Activated T-helper 9 cell treated with anti-CD3 and anti-CD28 coated beads, Interleukin-2, amount 50 U/mL, for 16 hours (primary cell): ENCODE results near the gene RHAG.
"Not testable (repeated sequence)": the region's sequence is repeated elsewhere in the genome, so short reads cannot be mapped to it uniquely, and the experiment has no call there.

Experiments
- DNase-seq: peaks from one replicate; pipeline ENCODE4 v3.0.0-alpha.2; 2020; ENCODE audit warnings: low read depth

RHAG gene

DNA sequence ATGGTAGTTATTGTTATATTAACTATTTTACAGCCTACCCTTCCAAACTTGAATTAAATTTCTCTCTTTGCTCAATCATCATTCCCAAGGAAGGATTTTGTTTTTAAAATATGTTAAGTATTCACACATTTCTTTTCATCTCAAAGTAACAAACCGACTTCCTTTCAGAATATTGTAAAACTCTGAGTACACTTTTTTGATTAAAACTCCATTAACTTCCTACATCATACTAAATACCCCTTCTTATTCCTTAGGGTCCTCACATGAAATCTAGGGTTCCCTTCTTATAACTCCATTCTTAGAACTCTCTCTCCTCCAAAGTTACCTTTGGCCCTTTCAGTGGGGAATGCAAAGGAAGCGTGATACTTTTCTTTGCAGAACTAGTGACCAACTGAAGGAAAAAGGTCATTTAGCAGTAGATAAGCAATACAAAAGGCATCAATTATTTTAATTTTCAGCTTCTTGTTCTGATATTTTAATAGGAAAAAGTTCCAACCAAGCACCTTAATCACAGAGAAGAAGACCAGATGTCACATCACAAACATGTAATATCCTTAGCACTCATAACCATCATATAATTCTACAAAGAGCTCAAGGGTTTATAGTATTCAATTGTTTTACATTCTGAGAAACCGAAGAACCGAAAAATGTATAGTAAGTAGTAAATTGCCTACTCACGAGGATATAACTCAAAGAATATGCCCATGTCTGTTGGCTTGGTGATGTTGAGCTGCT is 494 bp downstream of the RHAG start:
- DNase-seq = no peak

DNA sequence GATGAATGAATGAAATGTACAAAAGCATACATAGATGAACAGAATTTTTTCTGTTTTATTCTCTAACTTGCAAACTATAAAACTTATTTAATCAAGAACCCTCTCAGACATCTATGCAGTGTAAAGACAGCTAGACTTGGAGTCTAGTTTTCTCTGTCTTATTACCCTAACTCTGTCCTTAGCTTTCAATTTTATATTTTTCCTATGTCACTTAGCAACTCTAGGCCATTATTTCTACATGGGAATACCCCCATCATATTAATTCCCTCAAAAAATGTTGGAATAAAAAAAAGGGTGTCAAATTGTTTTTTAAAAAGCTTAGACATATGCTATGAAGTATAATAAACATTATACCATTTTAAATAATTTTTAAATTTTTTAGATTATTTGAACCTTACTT is 1.2 kb downstream of the RHAG start:
- DNase-seq = no peak

DNA sequence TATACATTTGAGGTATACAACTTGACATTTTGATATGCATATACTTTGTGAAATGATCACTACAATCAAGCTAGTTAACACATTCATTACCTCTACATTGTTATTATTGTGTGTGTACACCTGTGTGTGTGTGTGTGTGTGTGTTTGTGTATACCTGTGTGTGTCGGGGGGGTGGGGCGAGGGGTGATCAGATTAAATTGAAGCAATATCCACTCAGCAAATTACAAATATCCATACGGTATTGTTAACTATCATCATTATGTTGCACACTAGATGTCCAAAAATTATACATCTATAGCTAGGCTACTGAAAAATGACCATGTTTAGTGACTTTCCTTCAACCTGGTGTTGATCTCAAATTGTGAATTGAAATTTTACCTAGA is 1.8 kb downstream of the RHAG start:
- DNase-seq = no peak

DNA sequence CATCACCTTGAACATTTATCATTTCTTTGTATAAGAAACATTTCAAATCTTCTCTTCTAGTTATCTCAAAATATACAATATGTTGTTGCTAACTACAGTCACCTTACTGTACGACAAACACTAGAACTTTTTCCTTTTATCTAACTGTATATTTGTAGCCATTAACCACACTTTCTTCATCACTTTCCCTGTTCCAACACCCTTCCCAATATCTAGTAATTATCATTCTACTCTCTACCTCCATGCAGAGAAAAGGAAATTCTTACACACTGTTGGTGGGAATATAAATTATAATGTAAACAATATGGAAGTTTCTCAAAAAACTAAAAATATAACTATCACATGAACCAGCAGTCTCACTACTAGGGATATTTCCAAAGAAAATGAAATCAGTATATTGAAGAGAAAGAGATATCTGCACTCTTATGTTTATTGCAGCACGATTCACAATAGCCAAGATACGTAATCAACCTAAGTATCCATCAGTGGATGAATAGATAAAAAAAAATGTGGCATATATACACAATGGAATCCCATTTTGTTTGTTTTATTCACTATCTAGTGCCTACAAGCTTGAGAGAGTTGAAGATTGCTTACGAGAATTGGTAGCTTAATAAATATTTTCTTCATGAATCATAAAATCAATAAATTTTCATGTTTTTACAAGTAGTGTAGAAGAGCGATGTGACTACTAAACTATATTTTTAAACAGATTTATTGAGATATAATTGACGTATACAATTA is 2.4 kb downstream of the RHAG start:
- DNase-seq = no peak

DNA sequence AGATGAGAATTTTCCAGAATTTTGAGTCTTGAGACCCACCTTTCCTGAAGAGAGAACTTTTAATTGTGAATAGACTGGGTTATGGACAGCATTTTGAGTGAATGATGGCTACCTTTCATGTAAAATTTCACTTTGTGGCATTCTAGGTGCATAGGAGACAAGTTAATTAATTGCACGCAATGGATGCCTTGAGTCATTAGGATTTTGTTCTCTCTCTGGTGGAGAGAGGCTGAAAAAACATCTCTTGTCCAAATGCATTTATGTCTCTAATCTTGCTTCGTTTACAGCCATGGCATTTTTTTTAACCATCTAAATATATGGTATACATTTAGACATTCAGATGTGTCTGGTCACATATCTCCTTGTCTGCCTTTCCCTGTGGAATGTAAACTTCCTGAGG is 3.1 kb downstream of the RHAG start:
- DNase-seq = no peak

DNA sequence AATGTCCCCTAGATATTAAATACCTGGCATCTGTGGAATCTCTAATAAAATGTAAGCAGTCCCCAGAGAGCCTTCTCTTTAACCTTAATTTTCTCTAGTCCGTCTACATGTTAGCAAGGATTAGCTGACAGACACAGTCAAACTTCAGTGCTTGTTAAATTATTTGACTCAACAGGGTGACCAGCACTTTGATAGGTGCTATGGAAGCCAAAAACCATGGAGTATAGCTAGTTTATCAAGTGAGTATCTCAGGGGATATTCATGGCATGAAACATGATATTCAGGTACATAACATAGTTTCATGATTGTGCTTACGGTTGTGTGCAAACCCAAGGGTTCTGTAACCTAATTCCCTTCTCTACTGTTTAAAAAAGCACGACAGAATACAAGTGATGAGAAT is 3.9 kb downstream of the RHAG start:
- no peak for DNase-seq

DNA sequence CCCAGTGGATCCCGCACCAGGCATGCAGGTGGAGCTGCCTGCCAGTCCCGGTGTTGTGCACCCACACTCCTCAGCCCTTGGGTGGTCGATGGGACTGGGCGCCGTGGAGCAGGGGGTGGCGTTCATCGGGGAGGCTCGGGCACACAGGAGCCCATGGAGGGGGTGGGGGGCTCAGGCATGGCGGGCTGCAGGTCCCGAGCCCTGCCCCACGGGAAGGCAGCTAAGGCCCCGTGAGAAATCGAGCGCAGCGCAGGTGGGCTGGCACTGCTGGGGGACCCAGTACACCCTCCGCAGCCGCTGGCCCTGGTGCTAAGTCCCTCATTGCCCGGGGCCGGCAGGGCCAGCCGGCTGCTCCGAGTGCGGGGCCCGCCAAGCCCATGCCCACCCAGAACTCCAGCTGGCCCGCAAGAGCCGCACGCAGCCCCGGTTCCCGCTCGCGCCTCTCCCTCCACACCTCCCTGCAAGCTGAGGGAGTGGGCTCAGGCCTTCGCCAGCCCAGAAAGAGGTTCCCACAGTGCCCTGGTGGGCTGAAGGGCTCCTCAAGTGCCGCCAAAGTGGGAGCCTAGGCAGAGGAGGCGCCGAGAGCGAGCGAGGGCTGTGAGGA is 7.1 kb downstream of the RHAG start:
- DNase-seq = not testable (repeated sequence)

DNA sequence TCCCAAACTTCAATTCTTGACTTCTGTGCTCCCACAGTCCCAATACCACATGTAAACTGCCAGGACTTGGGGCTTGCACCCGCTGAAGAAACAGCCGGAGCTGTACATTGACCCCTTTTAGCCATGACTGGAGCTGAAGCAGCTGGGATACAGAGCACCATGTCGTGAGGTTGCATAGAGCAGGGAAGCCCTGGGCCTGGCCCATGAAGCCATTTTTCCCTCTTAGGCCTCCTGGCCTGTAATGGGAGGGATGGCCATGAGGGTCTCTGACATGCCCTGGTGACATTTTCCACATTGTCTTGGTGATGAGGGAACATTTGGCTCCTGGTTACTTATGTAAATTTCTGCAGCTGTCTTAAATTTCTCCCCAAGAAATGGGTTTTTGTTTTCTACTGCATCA is 9.8 kb downstream of the RHAG start:
- no peak for DNase-seq

DNA sequence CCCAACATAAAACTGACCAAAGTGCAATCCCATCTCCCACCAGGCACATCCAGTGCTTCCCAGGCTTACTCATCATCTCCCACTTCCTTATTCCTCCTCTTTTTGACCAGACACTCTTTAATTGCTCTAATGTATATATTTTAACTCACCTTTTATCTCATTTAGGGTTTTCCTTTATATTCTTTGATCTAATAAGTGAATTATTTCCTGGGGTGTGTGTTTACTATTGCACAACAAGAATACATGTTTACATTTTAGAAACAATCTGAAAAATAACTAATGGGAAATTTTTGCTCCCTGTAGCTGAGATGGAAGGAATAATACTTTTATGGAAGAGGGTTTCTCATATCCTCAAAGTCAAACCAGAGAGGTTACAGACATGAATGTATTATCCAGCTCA is 18.4 kb downstream of the RHAG start:
- DNase-seq = no peak

DNA sequence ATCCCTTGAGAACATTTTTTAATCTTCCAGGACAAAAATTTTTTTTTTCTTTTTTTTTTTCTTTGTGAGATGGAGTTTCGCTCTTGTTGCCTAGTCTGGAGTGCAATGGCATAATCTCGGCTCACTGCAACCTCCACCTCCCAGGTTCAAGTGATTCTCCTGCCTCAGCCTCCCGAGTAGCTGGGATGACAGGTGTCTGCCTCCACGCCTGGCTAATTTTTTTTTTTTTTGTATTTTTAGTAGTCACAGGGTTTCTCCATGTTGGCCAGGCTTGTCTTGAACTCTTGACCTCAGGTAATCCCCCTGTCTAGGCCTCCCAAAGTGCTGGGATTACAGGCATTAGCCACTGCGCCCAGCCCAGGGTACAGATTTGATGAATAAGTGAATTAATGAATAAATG is 22.5 kb downstream of the RHAG start:
- DNase-seq = not testable (repeated sequence)

DNA sequence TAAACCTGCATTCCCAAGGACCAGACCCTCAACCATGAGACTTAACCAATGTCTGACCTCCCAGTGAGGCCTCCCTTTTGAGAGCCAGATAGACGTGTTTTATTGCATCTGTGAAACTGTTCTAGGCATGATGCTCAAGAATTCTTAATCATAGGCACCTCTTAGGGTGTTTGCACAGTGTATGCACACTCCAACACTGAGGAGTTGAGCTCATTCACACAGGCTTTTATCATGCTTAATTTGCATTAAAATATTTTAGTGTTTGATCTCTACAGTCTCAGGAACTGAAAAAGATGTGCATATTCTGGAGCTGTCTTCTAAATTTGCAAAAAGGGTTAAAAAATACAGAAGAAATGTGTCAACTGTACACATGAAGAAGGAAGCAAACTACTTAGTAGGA is 27.4 kb downstream of the RHAG start:
- DNase-seq = no peak

DNA sequence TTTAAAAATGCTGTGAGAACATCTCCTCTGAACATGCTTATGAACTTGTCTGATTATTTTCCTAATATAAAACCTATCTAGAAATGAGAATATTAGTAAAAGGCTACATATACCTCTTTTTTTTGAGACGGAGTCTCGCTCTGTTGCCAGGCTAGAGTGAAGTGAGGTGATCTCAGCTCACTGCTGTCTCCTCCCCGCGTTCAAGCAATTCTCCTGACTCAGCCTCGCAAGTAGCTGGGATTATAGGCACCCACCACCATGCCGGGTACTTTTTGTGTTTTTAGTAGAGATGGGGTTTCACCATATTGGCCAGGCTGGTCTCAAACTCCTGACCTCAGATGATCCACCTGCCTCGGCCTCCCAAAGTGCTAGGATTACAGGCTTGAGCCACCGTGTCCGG is 28.4 kb downstream of the RHAG start:
- DNase-seq = not testable (repeated sequence)

DNA sequence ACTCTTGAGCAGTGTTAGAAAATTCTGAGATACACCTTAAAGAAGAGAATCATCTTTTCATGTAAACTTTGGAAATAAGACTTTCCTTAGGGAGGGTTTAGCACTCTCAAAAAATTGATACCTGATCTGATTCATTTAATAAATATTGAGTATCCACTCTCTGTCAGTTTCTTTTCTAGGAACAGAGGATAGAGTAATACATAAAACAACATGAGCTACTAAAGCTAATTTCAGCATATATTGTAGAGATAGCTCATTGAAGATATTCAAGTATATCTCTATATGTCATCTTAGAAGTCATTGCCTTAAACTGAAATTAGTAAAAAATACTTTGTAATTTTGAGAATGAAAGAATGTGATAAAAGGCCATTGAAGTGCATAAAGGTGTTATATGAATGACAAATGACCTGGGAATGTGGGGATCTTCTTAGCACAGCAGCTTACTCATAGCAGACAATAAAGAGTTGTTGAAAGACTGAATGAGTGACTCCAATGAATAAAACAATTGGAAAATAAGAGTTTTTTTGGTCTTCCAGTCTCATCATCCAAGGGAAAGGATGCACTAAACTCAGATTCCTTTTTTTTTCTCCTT is 29.2 kb downstream of the RHAG start:
- DNase-seq = no peak

DNA sequence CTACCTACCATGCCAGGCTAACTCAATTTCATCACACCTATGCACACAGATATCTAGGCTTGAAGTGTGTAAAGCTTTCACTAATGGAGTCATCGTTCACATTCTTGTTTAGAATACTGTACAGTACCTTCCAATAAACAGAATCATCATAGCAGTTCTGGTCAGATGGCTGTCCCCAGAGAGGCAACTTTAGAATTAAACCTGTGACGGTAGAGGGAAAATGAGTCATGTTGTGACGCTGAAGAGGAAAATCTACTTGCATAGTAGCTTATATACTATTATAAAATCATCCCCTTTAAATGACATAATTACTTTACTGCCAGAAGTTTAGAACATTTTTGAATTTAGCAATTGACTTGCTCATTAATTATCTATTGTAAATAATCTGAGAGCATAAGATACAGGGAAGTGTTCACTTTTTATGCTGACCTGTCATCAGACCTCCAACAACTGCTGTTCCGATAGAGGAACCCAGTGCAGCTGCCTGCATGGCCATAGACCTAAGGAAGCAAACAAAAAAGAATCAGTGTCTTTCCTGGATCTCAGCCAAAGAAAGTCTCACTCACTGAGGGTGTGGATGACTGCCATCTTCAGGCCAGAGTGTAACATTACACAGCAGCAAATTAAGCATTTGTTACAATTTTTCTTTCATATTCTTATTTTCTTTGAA is 29.8 kb downstream of the RHAG start:
- no peak for DNase-seq

DNA sequence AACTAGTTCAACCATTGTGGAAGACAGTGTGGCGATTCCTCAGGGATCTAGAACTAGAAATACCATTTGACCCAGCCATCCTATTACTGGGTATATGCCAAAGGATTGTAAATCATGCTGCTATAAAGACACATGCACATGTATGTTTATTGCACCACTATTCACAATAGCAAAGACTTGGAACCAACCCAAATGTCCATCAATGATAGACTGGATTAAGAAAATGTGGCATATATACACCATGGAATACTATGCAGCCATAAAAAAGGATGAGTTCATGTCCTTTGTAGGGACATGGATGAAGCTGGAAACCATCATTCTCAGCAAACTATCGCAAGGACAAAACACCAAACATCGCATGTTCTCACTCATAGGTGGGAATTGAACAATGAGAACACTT is 32.6 kb downstream of the RHAG start:
- not testable (repeated sequence) for DNase-seq

DNA sequence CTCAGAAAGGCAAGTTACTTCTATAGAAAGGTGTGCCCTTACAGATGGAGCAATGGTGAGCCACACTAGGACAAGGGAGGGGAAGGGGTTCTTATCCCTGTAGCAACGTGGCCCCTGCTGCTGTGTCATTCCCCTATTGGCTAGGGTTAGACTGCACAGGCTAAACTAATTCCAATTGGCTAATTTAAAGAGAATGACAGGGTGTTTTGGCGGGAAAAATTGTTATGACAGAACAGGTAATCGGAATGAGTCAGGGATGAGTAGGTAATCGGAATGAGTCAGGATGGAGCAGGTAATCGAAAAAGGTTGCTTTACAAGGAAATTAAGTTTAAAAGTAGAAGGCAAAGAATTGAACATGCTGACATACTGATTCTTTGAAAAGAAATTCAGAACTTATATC is 49.4 kb downstream of the RHAG start:
- DNase-seq = not testable (repeated sequence)

DNA sequence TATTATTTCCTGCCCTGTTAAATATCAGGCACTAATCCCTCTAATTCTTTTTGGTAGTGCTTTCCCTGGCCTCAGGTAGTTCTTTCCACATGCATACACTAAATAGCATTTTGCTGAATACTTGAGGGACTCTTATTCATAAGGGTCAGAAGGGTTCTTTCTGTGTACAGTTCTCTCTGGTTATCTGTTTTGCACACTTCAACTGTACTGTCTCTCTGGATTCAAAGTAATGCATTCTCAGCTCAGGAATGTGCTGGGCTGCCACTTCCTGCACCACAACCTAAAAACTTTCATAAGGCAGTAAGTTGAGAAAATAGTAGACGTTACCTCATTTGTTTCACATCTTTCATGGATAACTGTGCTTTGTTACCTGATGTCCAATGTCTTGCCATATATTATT is 54.1 kb downstream of the RHAG start:
- DNase-seq = no peak

DNA sequence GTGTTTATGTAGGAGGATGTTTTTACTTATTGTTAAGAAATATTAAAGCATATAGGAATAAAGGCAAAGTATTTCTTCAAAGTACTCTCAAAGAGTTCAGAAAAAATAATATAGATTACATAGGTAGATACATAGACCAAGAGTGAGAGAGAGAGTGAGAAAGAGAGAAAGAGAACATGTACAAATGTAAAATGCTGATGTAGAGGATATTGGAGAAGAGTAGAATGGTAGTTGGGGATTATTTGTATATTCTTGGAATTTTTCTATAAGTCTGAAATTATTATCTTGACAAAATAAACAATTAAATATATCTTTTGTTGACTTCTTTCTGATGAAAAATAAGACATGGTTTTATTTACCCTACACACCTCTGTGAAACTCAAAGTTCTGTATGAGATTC is 57.0 kb downstream of the RHAG start:
- DNase-seq = no peak

DNA sequence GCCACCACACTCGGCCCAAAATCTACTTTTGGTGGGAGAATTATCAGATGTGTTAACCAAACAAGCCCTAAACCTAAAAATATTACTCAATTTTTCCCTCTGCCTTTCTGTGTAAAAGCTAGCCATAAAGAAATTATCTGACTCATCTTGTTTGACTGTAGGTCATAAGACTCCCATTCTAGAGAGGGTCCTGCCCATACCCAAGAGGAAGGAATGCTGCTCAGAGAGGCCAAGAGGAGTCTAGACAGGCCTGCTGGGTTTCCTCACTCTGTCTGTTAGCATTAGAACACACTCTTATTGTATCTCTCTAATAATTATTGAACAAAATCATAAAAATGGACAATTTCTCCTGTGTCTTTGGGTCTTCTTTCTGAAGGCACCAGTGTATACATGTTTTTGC is 60.0 kb downstream of the RHAG start:
- no peak for DNase-seq

DNA sequence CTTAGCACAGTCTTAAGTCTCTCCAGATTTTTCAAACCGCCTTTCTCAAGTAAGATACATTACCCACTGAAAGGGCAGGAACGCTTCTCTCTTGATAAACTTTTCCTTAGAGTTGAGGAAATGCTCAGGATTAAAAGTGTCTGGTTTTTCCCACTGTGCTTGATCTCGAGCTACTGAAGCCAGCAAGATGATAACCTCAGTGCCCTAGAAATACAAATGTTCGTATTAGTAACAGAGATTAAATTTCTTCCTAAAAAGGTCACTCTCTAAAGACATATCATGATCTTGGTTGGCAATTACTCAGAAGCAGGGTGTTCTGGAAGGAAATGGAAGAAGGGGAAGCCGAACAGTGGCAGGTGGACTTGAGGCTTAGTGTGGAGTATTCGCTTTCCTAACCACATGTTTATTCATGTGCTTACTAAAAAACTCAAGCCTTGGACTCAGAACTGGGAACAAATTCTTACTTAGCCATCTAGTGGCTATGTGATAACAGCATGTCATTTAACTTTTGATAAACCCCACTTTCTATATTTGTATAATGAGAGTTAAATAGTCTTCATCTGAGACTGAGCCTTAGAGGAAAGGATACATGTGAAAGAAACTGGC is 66.1 kb downstream of the RHAG start:
- no peak for DNase-seq

DNA sequence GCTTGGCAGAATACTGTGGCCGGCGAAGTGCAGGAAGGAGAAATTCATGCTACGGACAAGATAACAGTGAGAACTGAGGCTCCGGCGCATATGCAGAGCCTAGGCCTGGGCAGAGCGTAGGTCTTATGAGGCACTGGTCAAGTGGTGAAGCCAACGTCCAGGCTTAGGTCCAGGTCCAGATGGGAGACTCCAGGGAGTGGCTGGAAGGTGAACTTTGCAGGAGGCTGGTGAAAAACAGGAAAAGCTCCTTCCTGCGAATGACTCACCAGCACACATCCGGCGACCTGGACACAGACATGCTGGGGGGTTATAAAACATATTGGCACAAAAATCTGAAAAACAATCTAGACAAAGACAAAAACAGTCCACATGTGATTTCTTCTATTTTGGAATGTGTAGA is 70.8 kb downstream of the RHAG start:
- no peak for DNase-seq

DNA sequence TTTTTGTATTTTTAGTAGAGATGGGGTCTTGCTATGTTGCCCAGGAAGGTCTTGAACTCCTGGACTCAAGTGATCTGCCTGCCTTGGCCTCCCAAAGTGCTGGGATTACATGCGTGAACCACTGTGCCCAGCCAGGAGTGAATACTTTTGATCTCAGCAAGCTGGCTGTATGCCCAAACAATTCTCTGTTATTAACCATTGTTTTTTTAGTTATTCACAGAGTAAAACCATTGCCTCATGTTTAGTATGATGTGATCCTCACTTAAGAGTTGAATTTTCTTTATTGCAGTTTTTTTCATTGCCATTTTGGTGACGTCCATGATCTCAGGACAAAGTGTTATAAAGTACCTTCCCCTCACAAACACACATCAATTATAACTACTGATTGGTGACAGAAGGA is 71.4 kb downstream of the RHAG start:
- DNase-seq = no peak
